ENCODE results near the gene CC2D2A.
"Not testable (repeated sequence)": the region's sequence is repeated elsewhere in the genome, so short reads cannot be mapped to it uniquely, and the experiment has no call there.

Gene CC2D2A

DNA sequence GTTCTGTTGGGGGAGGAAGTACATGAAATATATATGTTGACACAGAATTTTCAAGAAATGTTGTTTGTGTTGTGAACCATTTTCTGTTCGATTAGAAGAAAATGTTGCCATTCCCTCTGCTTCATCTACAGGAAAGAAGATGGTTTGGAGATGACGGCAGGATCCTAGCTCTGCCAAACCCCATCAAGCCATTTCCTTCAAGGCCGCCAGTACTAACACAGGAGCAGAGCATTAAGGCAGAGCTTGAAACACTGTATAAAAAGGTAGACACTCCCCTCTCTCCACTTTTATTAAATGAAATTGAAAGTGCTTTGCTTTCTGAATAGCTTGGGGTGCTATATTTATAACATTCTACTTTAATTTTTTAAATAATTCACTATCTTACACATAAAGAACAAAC is 46.8 kb downstream of the CC2D2A start:
- ATAC-seq (no peak), DNase-seq (no peak)

DNA sequence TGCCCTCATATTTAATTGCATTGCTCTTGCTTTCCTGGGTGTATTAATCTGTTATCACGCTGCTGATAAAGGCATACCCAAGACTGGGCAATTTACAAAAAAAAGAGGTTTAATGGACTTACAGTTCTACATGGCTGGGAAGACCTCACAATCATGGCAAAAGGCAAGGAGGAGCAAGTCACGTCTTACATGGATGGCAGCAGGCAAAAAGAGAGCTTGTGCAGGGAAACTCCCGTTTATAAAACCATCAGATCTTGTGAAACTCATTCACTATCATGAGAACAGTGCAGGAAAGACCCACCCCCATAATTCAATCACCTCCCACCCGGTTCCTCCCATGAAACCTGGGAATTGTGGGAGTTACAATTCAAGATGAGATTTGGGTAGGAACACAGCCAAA is 48.0 kb downstream of the CC2D2A start:
- not testable (repeated sequence) for ATAC-seq

DNA sequence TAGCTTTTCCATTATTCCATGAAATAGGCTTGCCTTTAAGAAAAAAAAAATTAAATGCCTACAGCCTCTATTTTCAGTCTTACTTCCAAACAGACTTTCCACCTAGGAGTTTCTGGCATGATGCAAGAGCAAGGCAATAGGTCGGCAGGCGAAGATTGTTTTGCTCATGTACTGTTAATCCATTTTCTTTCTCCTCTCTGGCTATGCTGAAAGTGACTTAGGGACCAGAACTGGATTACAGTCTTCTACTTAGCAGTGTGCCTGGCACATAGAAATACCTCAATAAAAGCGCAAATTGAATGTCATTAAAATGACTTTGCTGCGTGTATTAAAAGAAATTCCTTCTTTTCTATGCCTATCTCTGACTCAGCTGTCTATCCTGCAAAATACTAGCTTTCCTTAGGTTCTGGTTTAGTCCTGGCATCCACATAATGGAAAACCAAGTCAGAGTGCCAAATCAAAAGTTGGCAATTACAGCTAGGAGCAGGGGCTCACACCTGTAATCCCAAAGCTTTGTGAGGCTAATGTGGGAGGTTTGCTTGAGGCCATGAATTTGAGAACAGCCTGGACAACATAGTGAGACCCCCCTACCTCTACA is 51.9 kb downstream of the CC2D2A start:
- ATAC-seq: no peak
- DNase-seq: no peak

More for the DNA sequence above, 48.0 kb downstream of the CC2D2A start:
- not testable (repeated sequence) for DNase-seq

DNA sequence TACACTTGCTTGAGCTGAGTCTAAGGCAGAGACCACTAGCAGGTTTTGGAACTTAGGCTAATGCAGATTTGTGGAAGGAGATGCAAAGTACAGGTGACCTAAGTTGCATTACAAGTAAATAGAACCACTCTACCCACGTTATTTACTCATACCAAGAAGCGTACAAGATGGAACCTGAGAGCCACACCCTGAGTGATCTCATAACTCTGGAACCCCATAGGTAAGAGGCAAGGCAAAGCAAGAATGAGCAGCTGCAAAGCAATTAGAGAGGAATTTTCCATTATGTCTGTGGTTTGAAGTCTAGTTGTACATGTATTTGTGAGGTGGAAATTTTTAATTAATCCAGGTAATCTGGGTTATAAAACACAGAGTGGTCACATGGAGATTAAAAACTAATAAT is 55.4 kb downstream of the CC2D2A start:
- DNase-seq: no peak
- no peak for ATAC-seq

DNA sequence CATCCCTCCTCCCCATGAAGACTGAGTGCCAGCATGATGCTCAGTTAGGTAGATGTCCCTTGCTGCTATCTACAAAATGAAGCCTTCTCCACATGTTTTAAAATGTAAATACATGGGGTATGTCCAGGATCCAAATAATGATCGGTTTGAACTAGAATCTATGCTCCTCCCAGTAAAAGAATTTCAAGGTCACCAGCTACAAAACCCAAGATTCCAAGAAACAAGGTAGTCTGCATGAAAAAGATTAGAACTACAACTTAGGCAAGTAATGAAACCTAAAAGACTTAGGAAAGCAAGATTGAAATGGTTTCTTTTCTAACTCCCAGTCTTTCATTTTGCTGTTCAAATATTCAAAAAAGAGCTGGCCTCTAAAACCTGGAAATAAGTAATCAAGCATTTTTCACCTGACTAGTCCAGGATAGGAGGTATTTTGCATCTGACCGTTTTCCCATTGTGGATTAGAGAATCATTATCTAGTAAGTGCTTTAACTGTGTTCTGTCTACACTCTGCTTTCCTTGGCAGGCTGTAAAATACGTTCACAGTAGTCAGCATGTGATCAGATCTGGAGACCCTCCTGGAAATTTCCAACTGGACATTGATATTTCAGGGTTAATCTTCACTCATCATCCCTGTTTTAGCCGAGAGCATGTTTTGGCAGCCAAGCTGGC is 57.4 kb downstream of the CC2D2A start:
- ATAC-seq (no peak), DNase-seq (no peak)

DNA sequence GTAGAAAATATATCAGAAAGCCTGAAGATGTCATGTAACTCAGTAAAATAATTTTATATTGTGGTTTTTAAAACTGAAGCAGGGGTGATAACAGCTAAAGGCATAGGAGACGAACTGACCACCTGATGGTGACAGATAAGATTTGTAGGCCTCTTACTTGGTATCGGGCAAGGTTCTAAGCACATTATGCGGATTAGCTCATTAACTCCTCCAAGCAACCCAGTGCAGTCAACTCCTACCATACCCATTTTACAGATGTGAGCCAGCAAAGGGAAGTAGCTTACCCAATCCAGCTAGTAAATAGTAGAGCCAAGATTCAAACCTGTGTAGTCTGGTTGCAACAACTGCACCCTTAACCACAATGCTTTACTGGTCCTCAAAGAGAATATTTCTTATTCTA is 62.1 kb downstream of the CC2D2A start:
- DNase-seq: no peak
- no peak for ATAC-seq

DNA sequence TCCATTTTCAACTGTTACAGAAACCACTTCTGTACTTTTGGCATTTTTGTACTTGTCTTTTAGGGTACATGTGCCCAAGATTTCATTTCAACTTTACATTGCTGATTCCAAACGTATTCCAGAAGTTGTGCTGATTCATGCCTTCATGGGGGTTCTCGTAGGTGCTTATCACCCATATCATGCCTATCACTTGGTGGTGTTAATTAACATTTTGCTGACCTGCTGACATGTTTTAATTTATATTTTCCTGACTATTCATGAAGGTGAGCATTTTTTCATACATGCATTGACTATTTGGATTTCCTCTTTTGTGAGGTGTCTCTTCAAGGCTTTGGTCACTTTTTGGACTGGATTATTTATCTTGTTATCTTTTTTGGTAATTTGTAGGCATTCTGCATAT is 64.1 kb downstream of the CC2D2A start:
- ATAC-seq (no peak), DNase-seq (no peak)

DNA sequence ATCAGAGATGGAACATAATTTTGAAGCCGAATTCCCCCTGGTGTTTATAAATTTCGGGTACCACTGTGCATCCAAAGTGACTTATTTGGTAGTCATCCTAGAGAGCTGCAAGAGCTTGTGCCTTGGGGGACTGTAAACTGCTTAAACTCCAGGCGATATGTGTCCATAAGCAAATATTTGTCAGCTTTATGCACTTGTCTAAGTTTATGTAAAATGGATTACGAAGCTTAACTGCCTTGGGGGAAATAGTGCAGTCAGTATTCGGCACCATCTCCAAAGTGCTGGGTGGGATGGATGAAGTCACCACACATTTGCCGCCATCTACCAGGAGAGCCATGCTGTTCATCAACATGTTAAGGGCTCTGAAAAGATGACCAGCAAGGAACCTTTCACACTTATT is 65.9 kb downstream of the CC2D2A start:
- ATAC-seq (no peak), DNase-seq (no peak)

DNA sequence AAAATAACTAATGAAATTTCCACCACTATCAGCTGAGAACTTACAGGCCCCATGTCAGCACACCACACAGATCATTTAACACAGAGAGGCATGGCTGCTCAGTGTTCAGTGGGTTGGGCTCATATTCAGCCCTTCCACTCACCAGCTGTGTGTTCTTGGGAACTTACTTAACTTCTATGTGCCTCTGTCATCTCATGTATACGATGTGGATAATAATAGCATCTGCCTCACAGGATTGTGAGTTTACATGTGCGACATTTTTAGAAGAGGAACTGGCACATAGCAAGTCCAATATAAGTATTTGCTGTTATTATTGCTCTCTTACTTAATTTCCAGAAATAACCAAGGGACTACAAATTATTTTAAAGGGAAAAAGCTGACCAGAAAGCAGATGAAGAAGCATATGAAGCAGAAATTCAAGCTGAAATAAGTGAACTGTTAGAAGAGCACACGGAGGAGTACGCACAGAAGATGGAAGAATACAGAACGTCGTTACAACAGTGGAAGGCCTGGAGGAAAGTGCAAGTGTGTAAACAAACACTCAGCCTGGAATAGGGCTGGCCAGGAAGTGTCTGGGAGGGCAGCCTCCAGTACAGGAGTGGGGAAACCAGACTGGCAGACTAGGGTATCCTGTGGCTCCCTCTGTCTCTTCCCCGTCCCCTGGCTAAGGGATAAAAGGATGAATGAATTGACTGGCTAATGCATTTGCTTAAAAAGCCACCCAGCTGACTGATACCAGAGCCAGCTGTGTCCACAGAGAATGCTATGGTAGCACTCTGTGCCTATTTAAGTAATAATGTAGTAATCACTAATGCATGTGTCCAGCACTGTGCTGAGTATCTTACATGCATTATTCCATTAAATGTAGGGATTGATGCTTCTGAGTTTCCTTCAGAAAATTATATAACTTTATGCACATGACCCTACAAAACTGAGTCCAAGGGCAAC is 67.1 kb downstream of the CC2D2A start:
- no peak for ATAC-seq
- DNase-seq: no peak

DNA sequence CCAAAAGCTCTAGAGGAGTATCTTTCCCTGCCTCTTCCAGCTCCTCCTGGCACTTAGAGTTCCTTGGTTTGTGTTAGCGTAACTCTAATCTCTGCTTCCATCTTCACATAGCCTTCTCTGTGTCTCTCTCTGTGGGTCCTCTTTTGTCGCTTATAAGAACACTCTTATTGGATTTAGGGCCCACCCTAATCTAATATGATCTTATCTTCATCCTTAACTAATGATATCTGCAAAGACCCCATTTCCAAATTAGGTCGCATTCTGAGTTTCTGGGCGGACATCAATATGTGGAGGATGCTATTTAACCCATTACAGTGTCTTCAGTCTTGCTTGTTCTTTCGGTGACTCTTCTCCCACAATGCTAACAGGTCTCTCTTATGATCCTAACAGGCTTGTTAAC is 72.3 kb downstream of the CC2D2A start:
- DNase-seq (no peak), ATAC-seq (no peak)

DNA sequence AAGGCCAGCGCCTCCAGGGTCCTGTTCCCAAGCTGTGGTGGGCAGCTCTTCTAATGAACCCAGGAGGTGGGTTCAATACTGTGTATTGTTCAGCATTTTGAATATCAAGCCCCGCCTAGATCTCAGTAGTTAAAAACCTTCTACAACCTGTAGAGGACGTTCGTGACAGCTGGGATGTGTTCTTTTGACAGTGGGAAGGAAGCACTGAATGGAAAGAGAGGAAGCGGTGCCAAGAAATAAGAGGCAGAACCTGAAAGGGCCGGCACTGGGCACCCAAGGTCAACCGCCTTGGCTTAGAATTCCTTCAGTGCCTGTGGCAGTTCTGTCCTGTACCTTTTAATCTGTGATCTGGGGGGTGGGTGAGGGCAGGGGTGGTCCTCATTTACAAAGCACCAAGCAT is 73.1 kb downstream of the CC2D2A start:
- ATAC-seq (no peak), DNase-seq (no peak)

DNA sequence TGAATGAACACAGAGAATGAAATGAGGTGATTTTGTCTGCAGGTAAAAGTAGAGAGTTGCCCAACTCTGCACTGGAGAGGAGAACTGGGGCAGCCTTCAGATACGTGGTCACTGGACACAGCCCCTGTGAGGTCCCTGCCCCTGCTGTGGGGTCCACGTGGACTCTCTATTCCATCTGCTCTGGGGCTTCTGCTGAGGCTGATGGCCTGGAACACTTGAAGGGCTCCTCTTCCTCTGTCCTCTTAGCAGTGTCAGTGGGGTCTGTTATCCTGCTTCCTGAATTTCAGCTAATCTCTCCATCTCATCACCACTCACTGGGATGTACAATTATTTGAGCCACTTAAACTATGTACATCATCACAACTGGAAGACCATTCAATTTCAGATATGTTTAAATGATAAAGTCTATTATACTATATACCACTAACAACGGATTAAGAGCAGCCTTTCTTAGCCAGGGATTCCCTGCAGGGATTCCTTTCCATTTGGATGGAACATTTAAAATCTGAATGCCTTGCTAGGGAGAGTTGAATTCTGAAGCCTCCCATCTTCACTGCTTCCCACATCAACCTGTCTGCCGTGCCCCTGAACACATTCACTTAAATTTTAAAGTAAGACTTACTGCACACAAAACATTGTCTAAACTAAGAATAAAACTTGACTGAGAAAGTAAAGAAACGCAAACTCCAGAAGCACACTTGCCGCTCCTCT is 74.0 kb downstream of the CC2D2A start:
- ATAC-seq: no peak
- no peak for DNase-seq

DNA sequence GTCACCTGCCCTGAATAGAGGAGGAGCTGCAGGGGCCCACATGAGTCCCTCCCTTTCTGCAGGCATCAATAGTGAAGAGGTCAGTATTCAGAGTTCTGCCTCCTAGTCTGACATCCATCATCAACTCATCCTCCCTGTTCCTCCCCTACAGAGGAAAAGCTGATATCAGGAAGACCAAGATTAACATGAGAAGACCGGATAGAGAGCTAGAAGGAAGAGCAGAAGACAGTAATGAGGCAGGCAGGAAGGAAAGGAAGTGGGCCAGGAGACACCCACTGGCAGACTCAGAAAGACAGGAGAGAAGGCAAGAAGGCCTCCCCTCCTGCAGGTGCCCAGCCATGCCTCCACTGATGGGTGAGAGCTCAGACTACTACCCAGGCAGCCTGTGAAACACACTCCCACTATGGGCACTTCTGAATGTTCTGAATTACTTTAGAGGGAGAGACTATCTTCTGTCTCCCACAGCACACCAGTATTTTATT is 74.6 kb downstream of the CC2D2A start:
- ATAC-seq (no peak), DNase-seq (no peak)

DNA sequence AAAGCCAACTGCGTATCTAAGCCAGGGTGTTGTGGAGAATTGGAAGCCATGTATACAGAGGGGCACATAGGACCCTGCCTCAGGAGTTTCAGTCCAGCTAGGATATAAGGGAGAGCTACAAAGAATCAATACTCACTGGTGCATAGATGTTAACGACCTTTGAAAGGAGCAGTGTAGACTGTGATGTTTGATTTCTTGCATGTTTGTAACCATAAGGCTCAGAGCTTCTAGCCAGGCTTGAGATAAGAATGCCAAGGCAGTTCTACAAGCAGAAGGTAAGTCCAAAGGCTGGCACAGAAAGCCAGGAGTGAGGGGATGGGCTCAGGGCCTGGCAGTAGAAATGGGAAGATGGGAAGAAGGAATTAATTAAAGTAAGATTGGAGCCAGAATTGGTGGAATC is 75.7 kb downstream of the CC2D2A start:
- DNase-seq: no peak
- ATAC-seq: no peak

DNA sequence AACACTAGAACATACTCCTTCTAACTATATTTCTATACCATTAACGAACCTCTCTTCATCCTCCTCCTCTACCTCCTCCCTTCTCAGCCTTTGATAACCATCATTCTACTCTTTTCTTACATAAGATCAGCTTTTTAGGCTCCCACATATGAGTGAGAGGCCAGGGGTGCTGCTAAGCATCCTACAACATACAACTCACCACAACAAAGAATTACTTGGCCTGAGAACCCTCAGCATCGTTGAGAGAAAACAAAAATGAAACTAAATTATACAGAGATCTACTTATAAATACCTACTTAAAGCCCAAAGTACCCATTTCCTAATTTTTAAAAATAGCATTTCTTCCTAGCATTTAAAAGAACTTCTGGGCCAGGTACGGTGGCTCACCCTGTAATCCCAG is 77.7 kb downstream of the CC2D2A start:
- DNase-seq: no peak
- ATAC-seq: peak; percentile 28

DNA sequence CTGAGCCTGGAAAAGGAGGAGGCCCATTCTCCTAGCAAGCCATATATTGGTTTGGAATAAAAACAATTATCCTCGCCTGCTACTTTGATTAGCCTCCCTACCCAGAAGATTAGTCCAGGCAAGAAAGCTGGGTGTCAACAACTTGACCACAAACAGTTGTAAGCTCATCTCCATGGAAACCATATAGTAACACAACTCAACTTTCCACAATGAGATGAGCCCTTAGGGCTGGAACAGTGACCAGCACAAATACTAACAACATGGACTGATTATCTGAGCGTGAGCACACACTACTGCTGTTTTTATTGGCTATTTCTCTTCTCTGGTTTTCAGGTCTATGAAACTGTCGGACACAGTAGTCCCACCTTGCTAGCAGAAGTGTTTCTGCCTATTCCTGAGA is 80.8 kb downstream of the CC2D2A start:
- DNase-seq (no peak), ATAC-seq (no peak)

DNA sequence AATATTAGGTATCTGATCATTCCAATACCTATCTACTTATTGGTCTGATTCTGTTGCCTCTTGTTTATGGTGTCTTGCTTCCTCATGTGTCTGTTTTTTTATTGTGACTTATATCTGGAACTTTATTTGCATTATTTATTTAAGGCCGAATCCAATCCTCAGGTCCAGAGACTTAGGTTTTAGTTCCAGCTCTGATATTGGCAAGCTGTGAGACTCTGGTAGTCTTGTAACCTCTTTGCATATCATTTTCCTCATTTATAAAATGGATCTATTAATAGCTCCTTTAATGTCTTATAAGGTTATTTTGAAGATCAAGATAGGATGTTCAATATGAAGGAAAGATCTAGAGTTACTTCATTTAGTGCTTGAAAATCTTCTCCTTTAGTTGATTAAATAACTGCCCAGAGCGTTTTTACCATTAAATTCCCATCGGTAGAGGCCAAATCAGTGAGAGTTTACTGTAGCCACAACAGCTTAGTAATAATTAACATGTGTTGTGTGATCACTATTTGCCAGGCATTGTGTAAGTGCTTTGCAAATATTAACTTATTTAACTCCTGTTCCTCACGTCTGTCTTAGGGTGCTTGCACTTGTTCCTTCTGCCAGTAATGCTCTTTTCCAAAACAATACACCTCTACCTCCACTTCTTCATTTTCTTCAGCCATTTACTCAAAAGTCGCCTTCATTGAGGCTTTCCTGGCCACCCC is 82.2 kb downstream of the CC2D2A start:
- DNase-seq (no peak), ATAC-seq (no peak)

DNA sequence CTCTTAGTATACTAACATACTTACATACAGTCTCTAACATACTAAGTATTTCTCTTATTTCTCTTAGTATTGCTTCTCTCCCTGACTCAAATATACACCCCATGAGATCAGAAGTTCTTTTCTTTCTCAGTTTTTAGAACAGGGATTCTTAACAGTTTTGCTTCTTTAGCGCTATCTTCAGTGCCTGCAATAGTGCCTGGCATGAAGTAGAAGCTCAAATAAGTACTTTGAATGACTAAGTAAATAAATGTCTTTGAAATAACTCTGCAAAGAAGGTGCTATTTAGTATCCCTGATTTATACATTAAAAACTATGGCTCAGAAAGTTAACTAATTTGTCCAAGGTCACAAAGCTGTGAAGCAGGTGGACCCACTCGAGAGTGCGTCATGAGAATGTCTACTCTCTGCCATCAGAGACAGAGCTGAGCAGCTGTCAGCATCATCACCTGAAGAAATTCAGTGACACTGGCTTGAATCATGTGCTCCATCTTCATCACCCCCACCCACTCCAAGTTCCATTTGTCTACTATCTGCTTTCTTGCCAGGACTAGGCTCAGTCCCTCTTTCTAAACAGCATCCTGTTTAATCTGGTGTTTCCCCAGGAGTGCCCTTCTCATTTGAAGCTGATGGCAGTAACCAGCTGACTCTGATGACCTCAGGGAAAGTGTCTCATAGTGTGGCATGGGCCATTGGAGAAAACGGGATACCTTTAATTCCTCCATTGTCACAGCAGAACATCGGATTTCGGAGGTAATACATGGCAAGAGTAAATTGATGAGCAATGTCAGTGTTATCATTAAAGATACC is 83.1 kb downstream of the CC2D2A start:
- ATAC-seq (peak; percentile 28), DNase-seq (no peak)

DNA sequence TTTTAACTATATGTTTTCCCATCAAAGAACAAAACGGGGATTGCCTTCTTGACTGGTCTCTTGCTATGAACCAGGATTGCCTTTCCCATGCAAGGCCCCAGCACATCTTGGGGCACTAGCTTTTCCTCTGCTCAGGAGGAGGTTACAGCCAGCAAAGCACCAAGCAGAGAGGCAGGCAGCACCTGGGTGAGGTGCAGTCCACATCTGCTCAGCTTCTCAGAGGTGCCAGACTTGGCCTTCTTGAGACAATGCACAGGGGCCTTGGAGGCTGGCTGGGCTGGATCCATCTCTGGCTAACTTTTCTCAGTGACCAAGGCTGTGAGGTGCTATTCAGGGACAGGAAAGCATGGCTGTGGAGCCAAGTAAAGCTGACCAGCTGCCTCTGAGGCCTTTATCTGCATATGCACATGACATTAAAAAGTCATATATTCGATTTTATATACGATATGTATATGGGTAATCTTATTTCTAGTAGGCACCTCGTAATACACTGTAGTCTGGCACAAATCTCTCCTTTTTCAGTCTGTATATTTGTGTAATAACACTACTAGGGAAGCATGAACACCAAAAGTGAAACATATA is 86.9 kb downstream of the CC2D2A start:
- no peak for DNase-seq
- ATAC-seq: no peak

DNA sequence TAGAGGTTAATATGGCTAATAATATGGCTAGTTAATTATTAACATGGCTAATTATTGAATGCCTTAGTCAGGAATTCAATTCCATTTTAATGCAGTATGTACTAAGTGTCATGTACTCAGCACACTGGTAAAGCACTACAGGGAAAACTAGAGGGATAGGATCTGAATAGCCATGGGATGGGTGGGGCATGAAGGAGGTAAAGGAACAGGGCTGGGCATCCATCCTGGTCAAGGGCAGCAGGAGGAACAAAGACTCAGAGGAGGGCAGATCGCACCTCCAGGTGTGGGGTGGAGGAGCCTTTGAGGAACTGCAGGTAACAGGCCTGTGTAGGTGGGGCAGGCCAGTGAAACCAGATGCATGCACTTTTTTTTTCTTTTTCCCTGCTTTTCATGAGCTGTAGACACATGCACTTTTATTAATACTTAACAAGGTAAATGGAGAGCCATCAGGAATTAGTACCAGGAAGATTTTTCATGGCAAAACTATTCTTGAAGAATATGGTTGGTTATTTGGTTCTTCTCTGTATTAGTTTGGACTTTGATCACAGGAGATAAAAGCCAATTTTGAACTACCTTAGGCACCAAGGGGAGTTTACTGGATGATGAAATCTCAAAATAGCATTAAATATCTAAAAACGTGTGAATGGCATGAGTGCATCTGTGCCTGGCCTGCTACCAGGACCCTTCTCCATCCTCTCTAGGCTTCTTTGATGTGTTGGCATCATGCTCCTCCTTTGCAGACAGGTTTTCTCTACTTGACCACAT is 88.3 kb downstream of the CC2D2A start:
- no peak for DNase-seq

More for the DNA sequence above, 88.3 kb downstream of the CC2D2A start:
- no peak for ATAC-seq

Data from stimulated activated naive CD8-positive, alpha-beta T cell treated with anti-CD3 and anti-CD28 coated beads, Interleukin-15, Interleukin-2, amounts not matched to agents 100 U/mL and 50 U/mL, for 24 hours (primary cell).